ENCODE data around the gene GJA8. TPM values are rescaled to one million over a fixed set of nuclear protein-coding genes. Genes with fewer than 3 reads are reported as not detected.

The GJA8 gene
- total RNA-seq, 4 donors from 2014 or later = not detected

GRCh38 chr1:147892216-147892615 lies 10.4 kb upstream of the GJA8 start:
- no peak for TF ChIP-seq CTCF (IDR thresholded peaks at IDR 0.05; ENCODE audit: low read depth)

DNA sequence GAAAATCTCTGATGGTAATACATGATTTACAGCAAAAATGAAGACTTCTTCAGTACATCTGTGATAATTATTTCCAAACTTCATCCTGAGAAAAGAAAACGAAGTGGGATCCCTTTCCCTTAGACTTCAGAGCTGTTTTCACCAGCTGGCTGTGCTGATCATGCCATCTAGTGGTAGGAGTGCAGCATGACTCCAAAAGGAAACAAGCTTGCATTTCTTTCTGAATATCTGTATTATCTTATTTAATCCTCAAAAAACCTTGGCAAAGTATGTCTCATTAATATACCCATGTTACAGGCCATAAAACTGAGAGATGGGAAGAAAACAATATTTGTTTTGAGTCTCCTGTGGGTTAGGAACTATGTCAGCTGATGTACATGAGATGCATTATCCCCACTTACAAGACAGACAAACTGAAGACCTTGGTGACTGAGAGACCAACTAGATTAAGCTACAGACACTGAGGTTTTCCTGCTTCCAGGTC lies 9.8 kb upstream of the GJA8 start:
- TF ChIP-seq CTCF (IDR thresholded peaks at IDR 0.05; ENCODE audit: low read depth) = no peak

GRCh38 chr1:147895123-147895522 lies 7.5 kb upstream of the GJA8 start:
- TF ChIP-seq CTCF (IDR thresholded peaks at IDR 0.05; ENCODE audit: low read depth) = no peak

- TF ChIP-seq CTCF (IDR thresholded peaks at IDR 0.05; ENCODE audit: low read depth) = no peak
These were observed 5.4 kb upstream of the GJA8 start for GRCh38 chr1:147897029-147897752.

DNA sequence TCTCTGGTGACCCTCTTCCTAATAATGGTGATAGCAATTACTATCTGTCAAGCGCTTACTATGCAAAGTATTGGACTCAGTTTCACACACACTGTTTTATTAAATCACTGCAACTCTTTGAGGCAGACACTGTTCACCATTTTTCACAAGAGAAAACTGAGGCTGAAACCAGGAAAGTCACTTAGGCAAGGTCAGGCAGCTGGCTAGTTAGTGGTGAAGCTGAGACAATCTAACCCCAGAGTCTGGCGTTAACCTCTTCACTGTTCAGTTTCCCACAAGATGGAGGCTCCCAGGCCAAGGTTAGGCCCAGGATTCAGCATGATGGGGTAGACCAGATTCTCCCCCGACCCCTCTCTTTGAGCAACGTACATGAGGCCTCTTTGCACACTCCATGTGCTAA lies 4.8 kb upstream of the GJA8 start:
- TF ChIP-seq CTCF (IDR thresholded peaks at IDR 0.05; ENCODE audit: low read depth) = no peak

- TF ChIP-seq CTCF (IDR thresholded peaks at IDR 0.05; ENCODE audit: low read depth) = no peak
These were observed 2.1 kb downstream of the GJA8 start for GRCh38 chr1:147904726-147905125.

DNA sequence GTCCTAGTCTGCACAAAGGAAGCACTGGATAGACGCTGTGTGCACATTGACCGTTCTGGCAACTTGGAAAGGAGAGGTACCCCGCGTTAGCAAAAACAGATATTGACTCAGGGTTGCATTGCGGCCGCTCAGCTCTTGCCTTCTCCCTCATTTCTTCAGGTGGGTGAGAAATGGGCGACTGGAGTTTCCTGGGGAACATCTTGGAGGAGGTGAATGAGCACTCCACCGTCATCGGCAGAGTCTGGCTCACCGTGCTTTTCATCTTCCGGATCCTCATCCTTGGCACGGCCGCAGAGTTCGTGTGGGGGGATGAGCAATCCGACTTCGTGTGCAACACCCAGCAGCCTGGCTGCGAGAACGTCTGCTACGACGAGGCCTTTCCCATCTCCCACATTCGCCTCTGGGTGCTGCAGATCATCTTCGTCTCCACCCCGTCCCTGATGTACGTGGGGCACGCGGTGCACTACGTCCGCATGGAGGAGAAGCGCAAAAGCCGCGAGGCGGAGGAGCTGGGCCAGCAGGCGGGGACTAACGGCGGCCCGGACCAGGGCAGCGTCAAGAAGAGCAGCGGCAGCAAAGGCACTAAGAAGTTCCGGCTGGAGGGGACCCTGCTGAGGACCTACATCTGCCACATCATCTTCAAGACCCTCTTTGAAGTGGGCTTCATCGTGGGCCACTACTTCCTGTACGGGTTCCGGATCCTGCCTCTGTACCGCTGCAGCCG lies 5.4 kb downstream of the GJA8 start:
- TF ChIP-seq CTCF (IDR thresholded peaks at IDR 0.05; ENCODE audit: low read depth) = no peak

Measured in subcutaneous adipose tissue (tissue), 4 donors.